H1 (cell line): ENCODE data around the gene INKA2. TPM values are rescaled to one million over a fixed set of nuclear protein-coding genes. Genes with fewer than 3 reads are reported as not detected.

Source experiments
- CTCF ChIA-PET: fragments of 300-600 bp; sonication (Branson Sonifier 250); formaldehyde crosslinking; loops from one replicate; lab custom pipeline; 2021; ENCODE audit not compliant: partially characterized antibody; lab: Charles Lee
- POLR2A ChIA-PET: fragments of 300-600 bp; sonication (Branson Sonifier 250); formaldehyde crosslinking; loops from one replicate; lab custom pipeline; 2021; ENCODE audit warnings: inconsistent platforms; ENCODE audit not compliant: partially characterized antibody; lab: Charles Lee
- DNase-seq, 2 experiments: peaks; one replicate each; pipeline versions ENCODE4 v3.0.0 to v3.0.0-alpha.2; 2010 to 2022; ENCODE audit warnings: low spot score in 2 of 2, low read depth in 1 of 2, mixed read lengths in 1 of 2
- FAIRE-seq: peaks from 2 replicates; lab custom pipeline; 2011; peaks lifted over from hg19 to GRCh38; lab: Jason Lieb, UNC
- H2AFZ ChIP-seq: 2 replicates; pipeline ENCODE4 v1.8.1; 2012; ENCODE audit warnings: low read length, inconsistent platforms
- H2AK5ac ChIP-seq: 2 replicates; pipeline ENCODE4 v1.6.1; 2013; ENCODE audit warnings: low read depth, low read length
- H2BK120ac ChIP-seq: replicated peaks from 2 replicates; pipeline ENCODE3; 2013; ENCODE audit warnings: low read depth, low read length, inconsistent platforms
- H2BK12ac ChIP-seq: 2 replicates; pipeline ENCODE4 v1.6.1; 2013; ENCODE audit warnings: low read depth, low read length
- H2BK15ac ChIP-seq: 2 replicates; pipeline ENCODE4 v1.6.1; 2013; ENCODE audit warnings: low read length
- H2BK20ac ChIP-seq: 2 replicates; pipeline ENCODE4 v1.6.1; 2013; ENCODE audit warnings: low read length
- H2BK5ac ChIP-seq: 2 replicates; pipeline ENCODE4 v1.6.1; 2013; ENCODE audit warnings: low read depth, low read length
- H3K14ac ChIP-seq: 2 replicates; pipeline ENCODE4 v1.6.1; 2013; ENCODE audit warnings: inconsistent platforms; ENCODE audit not compliant: insufficient read length
- H3K18ac ChIP-seq: 2 replicates; pipeline ENCODE4 v1.6.1; 2013; ENCODE audit warnings: low read length; ENCODE audit errors: extremely low read depth
- H3K23ac ChIP-seq: 2 replicates; pipeline ENCODE4 v1.6.1; 2013; ENCODE audit warnings: inconsistent platforms; ENCODE audit not compliant: insufficient read length
- H3K23me2 ChIP-seq: 2 replicates; pipeline ENCODE4 v1.6.1; 2013; ENCODE audit warnings: low read depth, low read length
- H3K27ac ChIP-seq: 2 replicates; pipeline ENCODE4 v1.6.1; 2011; ENCODE audit warnings: low read depth, low read length, inconsistent platforms
- H3K27me3 ChIP-seq, 4 experiments: replicated peaks in 1 of 4; 1 replicate in 1 of 4; 2 replicates in 3 of 4; pipeline versions ENCODE4 v1.6.1 to v1.8.1; 2011 to 2013; ENCODE audit warnings: low read length in 3 of 4, mild to moderate bottlenecking in 3 of 4, inconsistent platforms in 2 of 4, mixed read lengths in 2 of 4, moderate library complexity in 1 of 4; ENCODE audit not compliant: control insufficient read depth in 3 of 4, insufficient read depth in 3 of 4; ENCODE audit errors: extremely low read depth in 1 of 4
- H3K36me3 ChIP-seq, 4 experiments: 2 replicates each; pipeline versions ENCODE4 v1.6.1 to v1.8.1; 2011 to 2013; ENCODE audit warnings: mild to moderate bottlenecking in 4 of 4, low read length in 3 of 4, moderate library complexity in 2 of 4, control low read depth in 1 of 4, inconsistent platforms in 1 of 4; ENCODE audit not compliant: insufficient read depth in 4 of 4, control insufficient read depth in 2 of 4
- H3K4ac ChIP-seq: replicated peaks from 2 replicates; pipeline ENCODE3; 2013; ENCODE audit warnings: low read length, low read depth, mixed read lengths, inconsistent platforms; ENCODE audit not compliant: insufficient read length
- H3K4me1 ChIP-seq, 4 experiments: replicated peaks in 1 of 4; 1 replicate in 1 of 4; 2 replicates in 3 of 4; pipeline versions ENCODE4 v1.6.1 to v1.8.1; 2011 to 2013; ENCODE audit warnings: low read length in 3 of 4, inconsistent platforms in 2 of 4, mixed read lengths in 1 of 4; ENCODE audit not compliant: insufficient read depth in 4 of 4, control insufficient read depth in 3 of 4
- H3K4me2 ChIP-seq, 2 experiments: 2 replicates each; pipeline versions ENCODE4 v1.6.1 to v1.8.1; 2011 to 2013; ENCODE audit warnings: low read depth in 2 of 2, low read length in 2 of 2, control low read depth in 1 of 2, inconsistent platforms in 1 of 2, mild to moderate bottlenecking in 1 of 2; ENCODE audit not compliant: insufficient read depth in 1 of 2
- H3K4me3 ChIP-seq, 4 experiments: fragments of 200-600, 300-600 bp in 1 of 4; sonication (generic), shearing (Covaris generic), sonication (Bioruptor Twin) in 1 of 4; 2 replicates each; pipeline versions ENCODE4 v1.5.1 to v1.8.1; 2011 to 2016; ENCODE audit warnings: low read length in 4 of 4, low read depth in 3 of 4, control low read depth in 2 of 4, inconsistent platforms in 2 of 4, mild to moderate bottlenecking in 2 of 4, mixed read lengths in 1 of 4, moderate library complexity in 1 of 4; ENCODE audit not compliant: insufficient read depth in 2 of 4; ENCODE audit errors: extremely low read depth in 1 of 4
- H3K56ac ChIP-seq: replicated peaks from 2 replicates; pipeline ENCODE3; 2013; ENCODE audit warnings: low read depth, mild to moderate bottlenecking, mixed read lengths, low read length, inconsistent platforms; ENCODE audit not compliant: insufficient read length
- H3K79me1 ChIP-seq: 2 replicates; pipeline ENCODE4 v1.6.1; 2013; ENCODE audit warnings: low read depth, low read length, control low read depth
- H3K79me2 ChIP-seq, 2 experiments: 2 replicates each; pipeline versions ENCODE4 v1.6.1 to v1.8.1; 2012 to 2013; ENCODE audit warnings: low read length in 2 of 2, mild to moderate bottlenecking in 2 of 2, inconsistent platforms in 1 of 2; ENCODE audit not compliant: insufficient read depth in 2 of 2, control insufficient read depth in 1 of 2
- H3K9ac ChIP-seq, 4 experiments: replicated peaks in 1 of 4; 1 replicate in 1 of 4; 2 replicates in 3 of 4; pipeline versions ENCODE4 v1.6.1 to v1.8.1; 2011 to 2013; ENCODE audit warnings: low read depth in 3 of 4, low read length in 3 of 4, control low read depth in 2 of 4, mild to moderate bottlenecking in 2 of 4, moderate library complexity in 2 of 4, inconsistent platforms in 1 of 4; ENCODE audit errors: extremely low read depth in 1 of 4
- H3K9me3 ChIP-seq, 2 experiments: 2 replicates each; pipeline versions ENCODE4 v1.6.1 to v1.8.1; 2012 to 2013; ENCODE audit warnings: mild to moderate bottlenecking in 2 of 2, moderate library complexity in 2 of 2, control low read depth in 1 of 2, inconsistent platforms in 1 of 2, low read depth in 1 of 2, low read length in 1 of 2, mixed read lengths in 1 of 2; ENCODE audit not compliant: insufficient read depth in 2 of 2
- H4K20me1 ChIP-seq, 2 experiments: replicated peaks in 1 of 2; 2 replicates each; pipeline versions ENCODE3 to v1.8.1; 2011 to 2013; ENCODE audit warnings: inconsistent platforms in 2 of 2, low read length in 2 of 2, mild to moderate bottlenecking in 1 of 2; ENCODE audit not compliant: insufficient read depth in 2 of 2, control insufficient read depth in 1 of 2
- H4K5ac ChIP-seq: 2 replicates; pipeline ENCODE4 v1.6.1; 2013; ENCODE audit warnings: low read length, low read depth, mixed read lengths, inconsistent platforms; ENCODE audit not compliant: insufficient read length
- H4K8ac ChIP-seq: 2 replicates; pipeline ENCODE4 v1.8.0; 2013; ENCODE audit warnings: mild to moderate bottlenecking, moderate library complexity, low read length, inconsistent platforms; ENCODE audit not compliant: insufficient read depth; ENCODE audit errors: extremely low read depth
- H4K91ac ChIP-seq: replicated peaks from 2 replicates; pipeline ENCODE3; 2013; ENCODE audit warnings: low read length, mixed read lengths, inconsistent platforms; ENCODE audit not compliant: insufficient read length
- CEBPB ChIP-seq: IDR thresholded peaks from 2 replicates; pipeline ENCODE4 v1.6.1; 2012; ENCODE audit warnings: low read depth, low read length
- CTBP2 ChIP-seq: IDR thresholded peaks from 2 replicates; pipeline ENCODE4 v1.7.0; 2011; ENCODE audit warnings: borderline replicate concordance, mild to moderate bottlenecking, moderate library complexity, mixed read lengths, low read length; ENCODE audit not compliant: insufficient read depth, insufficient read length
- CTCF ChIP-seq, 3 experiments: IDR thresholded peaks; 1 replicate in 2 of 3; 2 replicates in 1 of 3; pipeline versions ENCODE4 v1.5.1 to v1.6.1; 2011; ENCODE audit warnings: low read length in 3 of 3, mild to moderate bottlenecking in 3 of 3, inconsistent platforms in 2 of 3, low read depth in 1 of 3, moderate library complexity in 1 of 3; ENCODE audit not compliant: insufficient read depth in 1 of 3; ENCODE audit errors: control extremely low read depth in 1 of 3
- WGBS, 2 experiments: shearing (Covaris generic) in 1 of 2; methylation state at CpG; one replicate each; pipeline versions ENCODE4 v1.1.6 to v1.1.7; 2013 to 2015; ENCODE audit warnings: low lambda C conversion rate in 2 of 2, mixed read lengths in 2 of 2, inconsistent platforms in 1 of 2, low coverage in 1 of 2, missing lambda C conversion rate in 1 of 2; ENCODE audit not compliant: insufficient replicate concordance in 2 of 2, insufficient coverage in 1 of 2, insufficient read length in 1 of 2; ENCODE audit errors: extremely low coverage in 1 of 2, missing lambda C conversion rate in 1 of 2; 5-methylcytosine and 5-hydroxymethylcytosine counted together
- polyA plus RNA-seq, 7 experiments: library from polyadenylated mRNA; depleted of rRNA in 3 of 7; stranded (reverse) in 5 of 7; unstranded in 2 of 7; fragments of >200 nt in 5 of 7; fragments of 200-250 nt in 2 of 7; gene quantifications; 1 replicate in 5 of 7; 2 replicates in 1 of 7; 4 replicates in 1 of 7; pipeline versions ENCODE4 v1.2.1 to v1.2.3, GENCODE V29; 2011 to 2013; ENCODE audit warnings: missing spikeins in 2 of 7, mixed read lengths in 2 of 7
- total RNA-seq: library from RNA; stranded (reverse); fragmentation: NEBNext Ultra II Directional; extraction: Animal tissue kit (Norgen Biotek cat#: 25700); gene quantifications from 2 replicates; pipeline ENCODE4 v1.2.1, GENCODE V29; 2021

INKA2 gene
- total and polyA plus RNA-seq, 2 of the 8 experiments (the other 6 are each of a cell fraction or from before 2014, with no cell fraction given) = 4.2 to 11.5 TPM

GRCh38 chr1:111746614-111746999 lies 7.4 kb upstream of the INKA2 start:
- Histone ChIP-seq H3K18ac (no peak overlapping the region), H2BK120ac (no peak overlapping the region), H3K27me3 (no peaks in the 10 kb centered on the region; a peak in 2 of 7 replicates), H3K27ac (no peak overlapping the region), H2BK15ac (no peak overlapping the region), H3K14ac (no peak overlapping the region), H3K4me2 (no peak overlapping the region), H4K8ac (no peak overlapping the region), H4K5ac (no peak overlapping the region), H3K4me1 (peaks cover 0 to 3% (median 0%) of the 10 kb centered on the region in 4 experiments; a peak in 4 of 7 replicates), H2AFZ (no peak overlapping the region), H3K4ac (no peak overlapping the region), H3K56ac (no peak overlapping the region), H3K9me3 (no peaks in the 10 kb centered on the region), H3K23ac (no peak overlapping the region), H2BK5ac (no peak overlapping the region), H2BK20ac (no peak overlapping the region), H4K20me1 (no peaks in the 10 kb centered on the region), H3K9ac (no peak overlapping the region), H2AK5ac (no peak overlapping the region), H4K91ac (no peak overlapping the region), H3K79me1 (no peaks in the 10 kb centered on the region), H3K23me2 (no peaks in the 10 kb centered on the region), H2BK12ac (no peak overlapping the region), H3K4me3 (no peak overlapping the region), H3K36me3 (no peaks in the 10 kb centered on the region), H3K79me2 (no peaks in the 10 kb centered on the region)
- WGBS, 2 experiments = 88% methylated on average over 2 of the region's 2 CpGs; no CpG with 5 or more reads in 1 of the 2 experiments
- ChIA-PET CTCF (interaction anchor here (0.6 to 42.0 kb wide), 23 partner anchors 2 to 1941 kb away, joined by 3 to 1070 read pairs (median 4); partner anchors contain the start of genes DDX20, INKA2 and RAP1A), POLR2A (interaction anchor here (0.7 to 19.0 kb wide), 7 partner anchors 9 to 33 kb away, joined by 3 to 343 read pairs (median 5); partner anchors contain the start of gene DDX20)
- DNase-seq = no peak
- FAIRE-seq = no peak
- TF ChIP-seq CEBPB (no peak), CTCF (IDR thresholded peaks at IDR 0.05; ENCODE audit: control extremely low read depth in 1 of 3, insufficient read depth in 1 of 3, low read depth in 1 of 3, low read length in 3 of 3) (peak in 1 of 3 experiments; percentile 7; a peak in 1 of 4 replicates), CTBP2 (no peak)
